ENCODE data around the gene ARMS2. TPM values are rescaled to one million over a fixed set of nuclear protein-coding genes. Genes with fewer than 3 reads are reported as not detected.

The ARMS2 gene
- total and polyA plus RNA-seq, 2 experiments from 2014 or later = not detected

DNA sequence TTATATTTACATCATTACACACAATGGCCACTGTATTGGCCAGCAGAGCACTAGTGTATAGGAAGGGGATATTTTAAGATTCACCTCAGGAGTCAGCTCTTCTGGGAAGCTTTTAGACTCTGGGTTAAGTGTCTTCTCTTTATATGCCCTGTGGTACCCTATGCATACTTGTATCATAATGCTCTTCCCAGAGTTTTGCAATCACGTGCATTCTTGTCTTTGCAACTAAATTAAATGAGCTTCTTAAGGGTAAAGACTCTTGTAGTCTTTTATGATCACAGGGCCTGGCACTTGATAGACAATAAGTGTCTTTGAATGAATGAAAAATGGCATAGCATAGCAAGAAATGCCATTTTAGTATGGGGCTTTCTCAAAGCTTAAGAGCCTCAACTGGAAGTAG is 35.4 kb upstream of the ARMS2 start:
- Mint-ChIP-seq H3K36me3 (ENCODE audit: low read depth) (peaks cover 14% of the 10 kb centered on the region), H3K27me3 (ENCODE audit: insufficient read depth, low read depth, poor library complexity) (peaks cover 2% of the 10 kb centered on the region), H3K9me3 (no peaks in the 10 kb centered on the region), H3K4me3 (no peak overlapping the region), H3K4me1 (peaks cover 10% of the 10 kb centered on the region; the same call in 2 of the 3 replicates), H3K27ac (no peak overlapping the region)
- no peaks in the 10 kb centered on the region for H3K79me2 ChIP-seq (replicated peaks; ENCODE audit: insufficient read depth)
- no peaks in the 10 kb centered on the region for H3K9me2 ChIP-seq (ENCODE audit: insufficient read depth)
- no peak for DNase-seq (ENCODE audit: low spot score)
- 0 out of 2 replicates have a peak, but pooled peaks cover 4% of the 10 kb centered on the region for H3K36me3 ChIP-seq (ENCODE audit: insufficient read depth)
- H2AFZ ChIP-seq = no peak overlapping the region
- no peak overlapping the region for H3K4me3 ChIP-seq
- no peak overlapping the region for H3K4me2 ChIP-seq
- ATAC-seq = no peak
- 0 out of 2 replicates have a peak, but pooled peaks cover 5% of the 10 kb centered on the region for H4K20me1 ChIP-seq (replicated peaks; ENCODE audit: insufficient read depth)
- no peak overlapping the region for H3K27ac ChIP-seq (ENCODE audit: low read depth)
- TF ChIP-seq EZH2 (IDR thresholded peaks at IDR 0.05; ENCODE audit: low read depth, unreplicated experiment) (no peak), JUNB (IDR thresholded peaks at IDR 0.05; ENCODE audit: unreplicated experiment) (no peak), EZH2phosphoT487 (IDR thresholded peaks at IDR 0.05; ENCODE audit: unreplicated experiment) (no peak), NANOG (IDR thresholded peaks at IDR 0.05; ENCODE audit: borderline replicate concordance) (no peak), ZNF331 (CRISPR knock-in tag; IDR thresholded peaks at IDR 0.05; ENCODE audit: low read depth) (no peak), POLR2AphosphoS5 (IDR thresholded peaks at IDR 0.05; ENCODE audit: low read depth) (no peak), STAT1 (IDR thresholded peaks at IDR 0.05; ENCODE audit: unreplicated experiment) (no peak), ZNF114 (CRISPR knock-in tag; IDR thresholded peaks at IDR 0.05) (no peak), CREB1 (CRISPR knock-in tag; IDR thresholded peaks at IDR 0.05; ENCODE audit: low read depth) (no peak)
- TF ChIP-seq, protein P1, sequence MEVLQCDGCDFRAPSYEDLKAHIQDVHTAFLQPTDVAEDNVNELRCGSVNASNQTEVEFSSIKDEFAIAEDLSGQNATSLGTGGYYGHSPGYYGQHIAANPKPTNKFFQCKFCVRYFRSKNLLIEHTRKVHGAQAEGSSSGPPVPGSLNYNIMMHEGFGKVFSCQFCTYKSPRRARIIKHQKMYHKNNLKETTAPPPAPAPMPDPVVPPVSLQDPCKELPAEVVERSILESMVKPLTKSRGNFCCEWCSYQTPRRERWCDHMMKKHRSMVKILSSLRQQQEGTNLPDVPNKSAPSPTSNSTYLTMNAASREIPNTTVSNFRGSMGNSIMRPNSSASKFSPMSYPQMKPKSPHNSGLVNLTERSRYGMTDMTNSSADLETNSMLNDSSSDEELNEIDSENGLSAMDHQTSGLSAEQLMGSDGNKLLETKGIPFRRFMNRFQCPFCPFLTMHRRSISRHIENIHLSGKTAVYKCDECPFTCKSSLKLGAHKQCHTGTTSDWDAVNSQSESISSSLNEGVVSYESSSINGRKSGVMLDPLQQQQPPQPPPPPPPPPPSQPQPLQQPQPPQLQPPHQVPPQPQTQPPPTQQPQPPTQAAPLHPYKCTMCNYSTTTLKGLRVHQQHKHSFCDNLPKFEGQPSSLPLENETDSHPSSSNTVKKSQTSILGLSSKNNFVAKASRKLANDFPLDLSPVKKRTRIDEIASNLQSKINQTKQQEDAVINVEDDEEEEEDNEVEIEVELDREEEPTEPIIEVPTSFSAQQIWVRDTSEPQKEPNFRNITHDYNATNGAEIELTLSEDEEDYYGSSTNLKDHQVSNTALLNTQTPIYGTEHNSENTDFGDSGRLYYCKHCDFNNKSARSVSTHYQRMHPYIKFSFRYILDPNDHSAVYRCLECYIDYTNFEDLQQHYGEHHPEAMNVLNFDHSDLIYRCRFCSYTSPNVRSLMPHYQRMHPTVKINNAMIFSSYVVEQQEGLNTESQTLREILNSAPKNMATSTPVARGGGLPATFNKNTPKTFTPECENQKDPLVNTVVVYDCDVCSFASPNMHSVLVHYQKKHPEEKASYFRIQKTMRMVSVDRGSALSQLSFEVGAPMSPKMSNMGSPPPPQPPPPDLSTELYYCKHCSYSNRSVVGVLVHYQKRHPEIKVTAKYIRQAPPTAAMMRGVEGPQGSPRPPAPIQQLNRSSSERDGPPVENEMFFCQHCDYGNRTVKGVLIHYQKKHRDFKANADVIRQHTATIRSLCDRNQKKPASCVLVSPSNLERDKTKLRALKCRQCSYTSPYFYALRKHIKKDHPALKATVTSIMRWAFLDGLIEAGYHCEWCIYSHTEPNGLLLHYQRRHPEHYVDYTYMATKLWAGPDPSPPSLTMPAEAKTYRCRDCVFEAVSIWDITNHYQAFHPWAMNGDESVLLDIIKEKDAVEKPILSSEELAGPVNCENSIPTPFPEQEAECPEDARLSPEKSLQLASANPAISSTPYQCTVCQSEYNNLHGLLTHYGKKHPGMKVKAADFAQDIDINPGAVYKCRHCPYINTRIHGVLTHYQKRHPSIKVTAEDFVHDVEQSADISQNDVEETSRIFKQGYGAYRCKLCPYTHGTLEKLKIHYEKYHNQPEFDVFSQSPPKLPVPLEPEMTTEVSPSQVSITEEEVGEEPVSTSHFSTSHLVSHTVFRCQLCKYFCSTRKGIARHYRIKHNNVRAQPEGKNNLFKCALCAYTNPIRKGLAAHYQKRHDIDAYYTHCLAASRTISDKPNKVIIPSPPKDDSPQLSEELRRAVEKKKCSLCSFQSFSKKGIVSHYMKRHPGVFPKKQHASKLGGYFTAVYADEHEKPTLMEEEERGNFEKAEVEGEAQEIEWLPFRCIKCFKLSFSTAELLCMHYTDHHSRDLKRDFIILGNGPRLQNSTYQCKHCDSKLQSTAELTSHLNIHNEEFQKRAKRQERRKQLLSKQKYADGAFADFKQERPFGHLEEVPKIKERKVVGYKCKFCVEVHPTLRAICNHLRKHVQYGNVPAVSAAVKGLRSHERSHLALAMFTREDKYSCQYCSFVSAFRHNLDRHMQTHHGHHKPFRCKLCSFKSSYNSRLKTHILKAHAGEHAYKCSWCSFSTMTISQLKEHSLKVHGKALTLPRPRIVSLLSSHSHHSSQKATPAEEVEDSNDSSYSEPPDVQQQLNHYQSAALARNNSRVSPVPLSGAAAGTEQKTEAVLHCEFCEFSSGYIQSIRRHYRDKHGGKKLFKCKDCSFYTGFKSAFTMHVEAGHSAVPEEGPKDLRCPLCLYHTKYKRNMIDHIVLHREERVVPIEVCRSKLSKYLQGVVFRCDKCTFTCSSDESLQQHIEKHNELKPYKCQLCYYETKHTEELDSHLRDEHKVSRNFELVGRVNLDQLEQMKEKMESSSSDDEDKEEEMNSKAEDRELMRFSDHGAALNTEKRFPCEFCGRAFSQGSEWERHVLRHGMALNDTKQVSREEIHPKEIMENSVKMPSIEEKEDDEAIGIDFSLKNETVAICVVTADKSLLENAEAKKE (CRISPR knock-in tag; IDR thresholded peaks at IDR 0.05) = no peak
- TF ChIP-seq, protein P2, sequence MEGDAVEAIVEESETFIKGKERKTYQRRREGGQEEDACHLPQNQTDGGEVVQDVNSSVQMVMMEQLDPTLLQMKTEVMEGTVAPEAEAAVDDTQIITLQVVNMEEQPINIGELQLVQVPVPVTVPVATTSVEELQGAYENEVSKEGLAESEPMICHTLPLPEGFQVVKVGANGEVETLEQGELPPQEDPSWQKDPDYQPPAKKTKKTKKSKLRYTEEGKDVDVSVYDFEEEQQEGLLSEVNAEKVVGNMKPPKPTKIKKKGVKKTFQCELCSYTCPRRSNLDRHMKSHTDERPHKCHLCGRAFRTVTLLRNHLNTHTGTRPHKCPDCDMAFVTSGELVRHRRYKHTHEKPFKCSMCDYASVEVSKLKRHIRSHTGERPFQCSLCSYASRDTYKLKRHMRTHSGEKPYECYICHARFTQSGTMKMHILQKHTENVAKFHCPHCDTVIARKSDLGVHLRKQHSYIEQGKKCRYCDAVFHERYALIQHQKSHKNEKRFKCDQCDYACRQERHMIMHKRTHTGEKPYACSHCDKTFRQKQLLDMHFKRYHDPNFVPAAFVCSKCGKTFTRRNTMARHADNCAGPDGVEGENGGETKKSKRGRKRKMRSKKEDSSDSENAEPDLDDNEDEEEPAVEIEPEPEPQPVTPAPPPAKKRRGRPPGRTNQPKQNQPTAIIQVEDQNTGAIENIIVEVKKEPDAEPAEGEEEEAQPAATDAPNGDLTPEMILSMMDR (conservative IDR thresholded peaks at IDR 0.05; ENCODE audit: low read depth in 2 of 2) = no peak
- TF ChIP-seq, protein P3, sequence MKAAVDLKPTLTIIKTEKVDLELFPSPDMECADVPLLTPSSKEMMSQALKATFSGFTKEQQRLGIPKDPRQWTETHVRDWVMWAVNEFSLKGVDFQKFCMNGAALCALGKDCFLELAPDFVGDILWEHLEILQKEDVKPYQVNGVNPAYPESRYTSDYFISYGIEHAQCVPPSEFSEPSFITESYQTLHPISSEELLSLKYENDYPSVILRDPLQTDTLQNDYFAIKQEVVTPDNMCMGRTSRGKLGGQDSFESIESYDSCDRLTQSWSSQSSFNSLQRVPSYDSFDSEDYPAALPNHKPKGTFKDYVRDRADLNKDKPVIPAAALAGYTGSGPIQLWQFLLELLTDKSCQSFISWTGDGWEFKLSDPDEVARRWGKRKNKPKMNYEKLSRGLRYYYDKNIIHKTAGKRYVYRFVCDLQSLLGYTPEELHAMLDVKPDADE (IDR thresholded peaks at IDR 0.05) = no peak
- TF ChIP-seq, protein P4, sequence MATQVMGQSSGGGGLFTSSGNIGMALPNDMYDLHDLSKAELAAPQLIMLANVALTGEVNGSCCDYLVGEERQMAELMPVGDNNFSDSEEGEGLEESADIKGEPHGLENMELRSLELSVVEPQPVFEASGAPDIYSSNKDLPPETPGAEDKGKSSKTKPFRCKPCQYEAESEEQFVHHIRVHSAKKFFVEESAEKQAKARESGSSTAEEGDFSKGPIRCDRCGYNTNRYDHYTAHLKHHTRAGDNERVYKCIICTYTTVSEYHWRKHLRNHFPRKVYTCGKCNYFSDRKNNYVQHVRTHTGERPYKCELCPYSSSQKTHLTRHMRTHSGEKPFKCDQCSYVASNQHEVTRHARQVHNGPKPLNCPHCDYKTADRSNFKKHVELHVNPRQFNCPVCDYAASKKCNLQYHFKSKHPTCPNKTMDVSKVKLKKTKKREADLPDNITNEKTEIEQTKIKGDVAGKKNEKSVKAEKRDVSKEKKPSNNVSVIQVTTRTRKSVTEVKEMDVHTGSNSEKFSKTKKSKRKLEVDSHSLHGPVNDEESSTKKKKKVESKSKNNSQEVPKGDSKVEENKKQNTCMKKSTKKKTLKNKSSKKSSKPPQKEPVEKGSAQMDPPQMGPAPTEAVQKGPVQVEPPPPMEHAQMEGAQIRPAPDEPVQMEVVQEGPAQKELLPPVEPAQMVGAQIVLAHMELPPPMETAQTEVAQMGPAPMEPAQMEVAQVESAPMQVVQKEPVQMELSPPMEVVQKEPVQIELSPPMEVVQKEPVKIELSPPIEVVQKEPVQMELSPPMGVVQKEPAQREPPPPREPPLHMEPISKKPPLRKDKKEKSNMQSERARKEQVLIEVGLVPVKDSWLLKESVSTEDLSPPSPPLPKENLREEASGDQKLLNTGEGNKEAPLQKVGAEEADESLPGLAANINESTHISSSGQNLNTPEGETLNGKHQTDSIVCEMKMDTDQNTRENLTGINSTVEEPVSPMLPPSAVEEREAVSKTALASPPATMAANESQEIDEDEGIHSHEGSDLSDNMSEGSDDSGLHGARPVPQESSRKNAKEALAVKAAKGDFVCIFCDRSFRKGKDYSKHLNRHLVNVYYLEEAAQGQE (IDR thresholded peaks at IDR 0.05; ENCODE audit: unreplicated experiment) = no peak
- no peaks in the 10 kb centered on the region for H3F3A ChIP-seq (replicated peaks; ENCODE audit: low read depth)
- peaks cover 12% of the 10 kb centered on the region for H3K4me1 ChIP-seq (ENCODE audit: insufficient read depth)
- H3K27me3 ChIP-seq (ENCODE audit: insufficient read depth) = no peaks in the 10 kb centered on the region

Measured in GM23338 (cell line).